ENCODE data around the gene NECAB3.

The NECAB3 gene

GRCh38 chr20:33684533-33685327, 10.5 kb upstream of the NECAB3 start:
- DNase-seq, result peak; percentile 85
- peaks cover 50% of the 10 kb centered on the region for H3K36me3 ChIP-seq
- no peaks in the 10 kb centered on the region for H3K27me3 ChIP-seq (ENCODE audit: insufficient read depth, low read depth, severe bottlenecking)
- peak overlapping the region; percentile 72 for H3K4me3 ChIP-seq (ENCODE audit: low read depth, low read length)
- peak overlapping the region; percentile 92 for H3K27ac ChIP-seq
- no peaks in the 10 kb centered on the region for H3K9me3 ChIP-seq (ENCODE audit: severe bottlenecking)
- TF ChIP-seq, protein P1, sequence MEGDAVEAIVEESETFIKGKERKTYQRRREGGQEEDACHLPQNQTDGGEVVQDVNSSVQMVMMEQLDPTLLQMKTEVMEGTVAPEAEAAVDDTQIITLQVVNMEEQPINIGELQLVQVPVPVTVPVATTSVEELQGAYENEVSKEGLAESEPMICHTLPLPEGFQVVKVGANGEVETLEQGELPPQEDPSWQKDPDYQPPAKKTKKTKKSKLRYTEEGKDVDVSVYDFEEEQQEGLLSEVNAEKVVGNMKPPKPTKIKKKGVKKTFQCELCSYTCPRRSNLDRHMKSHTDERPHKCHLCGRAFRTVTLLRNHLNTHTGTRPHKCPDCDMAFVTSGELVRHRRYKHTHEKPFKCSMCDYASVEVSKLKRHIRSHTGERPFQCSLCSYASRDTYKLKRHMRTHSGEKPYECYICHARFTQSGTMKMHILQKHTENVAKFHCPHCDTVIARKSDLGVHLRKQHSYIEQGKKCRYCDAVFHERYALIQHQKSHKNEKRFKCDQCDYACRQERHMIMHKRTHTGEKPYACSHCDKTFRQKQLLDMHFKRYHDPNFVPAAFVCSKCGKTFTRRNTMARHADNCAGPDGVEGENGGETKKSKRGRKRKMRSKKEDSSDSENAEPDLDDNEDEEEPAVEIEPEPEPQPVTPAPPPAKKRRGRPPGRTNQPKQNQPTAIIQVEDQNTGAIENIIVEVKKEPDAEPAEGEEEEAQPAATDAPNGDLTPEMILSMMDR (IDR thresholded peaks at IDR 0.05; ENCODE audit: low read depth, low read length), result no peak

GRCh38 chr20:33681728-33682353, 7.6 kb upstream of the NECAB3 start:
- H3K9me3 ChIP-seq (ENCODE audit: severe bottlenecking), result no peaks in the 10 kb centered on the region
- no peak overlapping the region for H3K4me3 ChIP-seq (ENCODE audit: low read depth, low read length)
- DNase-seq, result no peak
- no peaks in the 10 kb centered on the region for H3K27me3 ChIP-seq (ENCODE audit: insufficient read depth, low read depth, severe bottlenecking)
- peaks cover 78% of the 10 kb centered on the region for H3K36me3 ChIP-seq
- TF ChIP-seq, protein P1 (IDR thresholded peaks at IDR 0.05; ENCODE audit: low read depth, low read length), result no peak
- no peak overlapping the region for H3K27ac ChIP-seq

GRCh38 chr20:33681288-33681687, 7.1 kb upstream of the NECAB3 start:
- H3K36me3 ChIP-seq, result peaks cover 83% of the 10 kb centered on the region

DNA sequence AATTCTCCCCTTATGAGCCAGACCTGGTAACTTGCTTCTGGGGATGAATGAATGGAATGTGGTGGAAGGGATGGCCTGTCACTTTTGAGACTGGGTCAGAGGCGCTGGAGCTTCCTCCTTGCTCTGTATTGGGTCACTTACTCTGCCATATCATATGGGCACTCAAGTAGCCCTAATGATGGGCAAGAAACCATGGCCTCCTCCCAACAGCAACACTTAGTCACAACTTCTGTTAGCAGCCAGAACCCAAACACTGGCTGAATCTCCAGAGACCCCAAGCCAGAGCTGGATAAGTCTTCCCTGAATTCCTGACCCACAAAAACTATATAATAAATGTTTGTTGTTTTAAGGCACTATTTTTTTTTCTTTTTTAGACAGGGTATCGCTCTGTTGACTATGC, 6.5 kb upstream of the NECAB3 start:
- TF ChIP-seq, protein P1 (IDR thresholded peaks at IDR 0.05; ENCODE audit: low read depth, low read length), result no peak
- no peak overlapping the region for H3K27ac ChIP-seq
- DNase-seq, result no peak
- no peak overlapping the region for H3K4me3 ChIP-seq (ENCODE audit: low read depth, low read length)
- no peaks in the 10 kb centered on the region for H3K9me3 ChIP-seq (ENCODE audit: severe bottlenecking)
- no peaks in the 10 kb centered on the region for H3K27me3 ChIP-seq (ENCODE audit: insufficient read depth, low read depth, severe bottlenecking)
- peaks cover 88% of the 10 kb centered on the region for H3K36me3 ChIP-seq

More at GRCh38 chr20:33681288-33681687, 7.1 kb upstream of the NECAB3 start:
- H3K9me3 ChIP-seq (ENCODE audit: severe bottlenecking), result no peaks in the 10 kb centered on the region
- H3K4me3 ChIP-seq (ENCODE audit: low read depth, low read length), result no peak overlapping the region
- TF ChIP-seq, protein P1 (IDR thresholded peaks at IDR 0.05; ENCODE audit: low read depth, low read length), result no peak
- no peak for DNase-seq
- H3K27me3 ChIP-seq (ENCODE audit: insufficient read depth, low read depth, severe bottlenecking), result no peaks in the 10 kb centered on the region
- no peak overlapping the region for H3K27ac ChIP-seq

DNA sequence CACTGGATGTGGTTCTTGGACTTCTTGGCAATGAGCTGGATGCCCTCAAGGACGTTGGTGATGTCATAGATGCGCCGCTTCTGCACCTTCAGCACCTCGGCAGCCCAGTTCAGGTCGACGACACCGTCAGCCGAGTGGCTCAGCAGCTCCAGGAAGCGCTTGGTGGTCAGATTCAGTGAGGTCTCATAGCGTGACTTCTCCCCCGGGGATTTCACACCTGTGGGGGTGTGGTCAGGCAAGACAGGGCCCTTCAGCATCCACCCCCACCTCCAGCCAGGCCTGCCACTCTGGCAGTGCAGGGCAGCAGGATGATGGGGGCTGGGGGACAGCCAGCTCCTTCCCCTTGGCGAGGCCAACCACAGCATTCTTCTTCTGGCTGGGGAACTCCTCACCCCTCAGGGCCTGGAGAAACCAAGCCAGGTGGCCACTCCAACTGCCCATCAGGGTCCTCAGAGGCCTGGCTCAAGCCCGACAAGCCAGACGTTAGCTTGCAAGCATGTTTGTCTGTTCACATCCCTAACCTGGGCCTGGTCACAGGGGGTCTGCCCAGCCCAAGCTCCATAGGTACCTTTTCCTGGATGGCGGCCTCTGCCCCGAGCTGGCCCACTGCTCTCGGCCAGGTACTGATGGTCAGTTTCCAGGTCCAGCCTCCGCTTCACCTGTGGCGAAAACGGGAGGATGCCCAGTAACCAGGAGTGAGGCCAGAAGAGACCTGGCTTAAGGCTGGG, 5.7 kb upstream of the NECAB3 start:
- TF ChIP-seq, protein P1 (IDR thresholded peaks at IDR 0.05; ENCODE audit: low read depth, low read length), result no peak
- no peaks in the 10 kb centered on the region for H3K9me3 ChIP-seq (ENCODE audit: severe bottlenecking)
- H3K36me3 ChIP-seq, result peaks cover 81% of the 10 kb centered on the region
- DNase-seq, result no peak
- H3K27ac ChIP-seq, result no peak overlapping the region
- no peak overlapping the region for H3K4me3 ChIP-seq (ENCODE audit: low read depth, low read length)
- H3K27me3 ChIP-seq (ENCODE audit: insufficient read depth, low read depth, severe bottlenecking), result no peaks in the 10 kb centered on the region
